Endothelial cell (in vitro differentiated cells): ENCODE data around the gene NR2F1-AS1. TPM values are rescaled to one million over a fixed set of nuclear protein-coding genes. Genes with fewer than 3 reads are reported as not detected.
"Not testable (repeated sequence)": the region's sequence is repeated elsewhere in the genome, so short reads cannot be mapped to it uniquely, and the experiment has no call there.

ENCODE experiments used
- DNase-seq: peaks from one replicate; pipeline ENCODE4 v3.0.0; 2021; ENCODE audit warnings: low spot score
- H3K27ac Mint-ChIP-seq: one replicate; pipeline ENCODE4 v1.8.0; 2021; ENCODE audit warnings: mixed read lengths, inconsistent platforms; ENCODE audit not compliant: unreplicated experiment
- H3K27me3 Mint-ChIP-seq: one replicate; pipeline ENCODE4 v1.8.0; 2021; ENCODE audit warnings: mild to moderate bottlenecking, moderate library complexity, mixed read lengths, inconsistent platforms; ENCODE audit not compliant: unreplicated experiment
- H3K36me3 Mint-ChIP-seq: one replicate; pipeline ENCODE4 v1.8.0; 2021; ENCODE audit warnings: mild to moderate bottlenecking, low read depth, mixed read lengths, inconsistent platforms; ENCODE audit not compliant: unreplicated experiment
- H3K4me1 Mint-ChIP-seq: one replicate; pipeline ENCODE4 v1.8.0; 2021; ENCODE audit warnings: mild to moderate bottlenecking, mixed read lengths, inconsistent platforms; ENCODE audit not compliant: unreplicated experiment
- H3K4me3 Mint-ChIP-seq: one replicate; pipeline ENCODE4 v1.8.0; 2021; ENCODE audit warnings: mild to moderate bottlenecking, mixed read lengths, inconsistent platforms; ENCODE audit not compliant: unreplicated experiment
- H3K9me3 Mint-ChIP-seq: one replicate; pipeline ENCODE4 v1.8.0; 2021; ENCODE audit warnings: mixed read lengths, inconsistent platforms; ENCODE audit not compliant: unreplicated experiment
- total RNA-seq: library from RNA; stranded (reverse); fragmentation: NEBNext Ultra II Directional; extraction: Animal tissue kit (Norgen Biotek cat#: 25700); gene quantifications from one replicate; pipeline ENCODE4 v1.2.1, GENCODE V29; 2021; ENCODE audit not compliant: unreplicated experiment
- TF ChIP-seq, protein P1 (sequence below): fragments of 200-600 bp; sonication (generic); IDR thresholded peaks from one replicate; pipeline ENCODE4 v1.5.0; 2021; ENCODE audit warnings: antibody characterized with exemption; ENCODE audit not compliant: unreplicated experiment

The NR2F1-AS1 gene
- total RNA-seq, 1 donor from 2014 or later, result 6.4 TPM

DNA sequence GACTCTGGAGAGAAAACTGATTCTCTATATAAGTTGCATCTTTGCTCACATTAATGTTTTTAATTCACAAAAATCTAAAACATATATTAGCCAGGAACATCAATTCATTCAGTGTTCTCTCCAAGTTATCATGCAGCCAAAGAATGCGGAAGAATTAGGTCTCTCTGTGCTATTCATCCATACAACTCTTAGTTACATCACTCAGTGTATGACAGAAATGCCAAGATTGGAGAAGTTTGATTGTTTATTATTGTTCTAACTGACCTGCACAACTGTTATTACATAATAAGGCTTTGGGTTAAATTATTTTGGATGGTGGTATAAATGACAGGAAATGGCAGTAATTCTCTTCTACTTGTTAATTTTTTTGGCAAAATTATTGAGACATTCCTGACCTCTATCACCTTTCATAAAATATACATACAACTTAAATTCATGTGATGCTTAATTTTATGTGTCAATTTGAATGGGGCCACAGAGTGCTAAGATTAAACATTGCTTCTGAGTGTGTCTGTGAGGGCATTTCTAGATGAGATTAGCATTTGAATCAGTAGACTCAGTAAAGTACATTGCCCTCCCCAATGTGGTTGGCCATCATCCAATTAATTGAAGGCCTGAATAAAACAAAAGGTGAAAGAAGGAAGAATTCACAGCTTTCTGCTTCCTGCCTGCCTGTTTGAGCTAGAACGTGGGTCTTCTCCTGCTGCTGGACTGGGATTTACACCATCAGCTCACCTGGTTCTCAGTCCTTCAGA is 70.2 kb downstream of the NR2F1-AS1 start:
- Mint-ChIP-seq H3K4me3 (no peak overlapping the region), H3K36me3 (no peaks in the 10 kb centered on the region), H3K27me3 (no peaks in the 10 kb centered on the region), H3K4me1 (no peaks in the 10 kb centered on the region), H3K27ac (no peak overlapping the region), H3K9me3 (no peaks in the 10 kb centered on the region)
- TF ChIP-seq, protein P1, sequence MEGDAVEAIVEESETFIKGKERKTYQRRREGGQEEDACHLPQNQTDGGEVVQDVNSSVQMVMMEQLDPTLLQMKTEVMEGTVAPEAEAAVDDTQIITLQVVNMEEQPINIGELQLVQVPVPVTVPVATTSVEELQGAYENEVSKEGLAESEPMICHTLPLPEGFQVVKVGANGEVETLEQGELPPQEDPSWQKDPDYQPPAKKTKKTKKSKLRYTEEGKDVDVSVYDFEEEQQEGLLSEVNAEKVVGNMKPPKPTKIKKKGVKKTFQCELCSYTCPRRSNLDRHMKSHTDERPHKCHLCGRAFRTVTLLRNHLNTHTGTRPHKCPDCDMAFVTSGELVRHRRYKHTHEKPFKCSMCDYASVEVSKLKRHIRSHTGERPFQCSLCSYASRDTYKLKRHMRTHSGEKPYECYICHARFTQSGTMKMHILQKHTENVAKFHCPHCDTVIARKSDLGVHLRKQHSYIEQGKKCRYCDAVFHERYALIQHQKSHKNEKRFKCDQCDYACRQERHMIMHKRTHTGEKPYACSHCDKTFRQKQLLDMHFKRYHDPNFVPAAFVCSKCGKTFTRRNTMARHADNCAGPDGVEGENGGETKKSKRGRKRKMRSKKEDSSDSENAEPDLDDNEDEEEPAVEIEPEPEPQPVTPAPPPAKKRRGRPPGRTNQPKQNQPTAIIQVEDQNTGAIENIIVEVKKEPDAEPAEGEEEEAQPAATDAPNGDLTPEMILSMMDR, result no peak
- no peak for DNase-seq

DNA sequence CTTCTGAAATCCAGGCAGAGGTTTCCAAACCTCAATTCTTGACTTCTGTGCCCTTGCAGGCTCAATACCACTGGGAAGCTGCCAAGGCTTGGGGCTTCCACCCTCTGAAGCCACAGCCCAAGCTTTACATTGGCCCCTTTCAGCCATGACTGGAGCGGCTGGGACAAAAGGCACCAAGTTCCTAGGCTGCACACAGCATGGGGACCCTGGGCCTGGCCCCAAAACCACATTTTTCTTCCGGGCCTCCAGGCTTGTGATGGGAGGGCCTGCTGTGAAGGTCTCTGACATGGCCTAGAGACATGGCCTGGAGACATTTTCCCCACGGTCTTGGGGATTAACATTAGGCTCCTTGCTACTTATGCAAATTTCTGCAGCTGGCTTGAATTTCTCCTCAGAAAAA is 75.5 kb downstream of the NR2F1-AS1 start:
- not testable (repeated sequence) for H3K27me3 Mint-ChIP-seq, H3K27ac Mint-ChIP-seq, H3K36me3 Mint-ChIP-seq, H3K4me1 Mint-ChIP-seq, DNase-seq, H3K9me3 Mint-ChIP-seq, H3K4me3 Mint-ChIP-seq

DNA sequence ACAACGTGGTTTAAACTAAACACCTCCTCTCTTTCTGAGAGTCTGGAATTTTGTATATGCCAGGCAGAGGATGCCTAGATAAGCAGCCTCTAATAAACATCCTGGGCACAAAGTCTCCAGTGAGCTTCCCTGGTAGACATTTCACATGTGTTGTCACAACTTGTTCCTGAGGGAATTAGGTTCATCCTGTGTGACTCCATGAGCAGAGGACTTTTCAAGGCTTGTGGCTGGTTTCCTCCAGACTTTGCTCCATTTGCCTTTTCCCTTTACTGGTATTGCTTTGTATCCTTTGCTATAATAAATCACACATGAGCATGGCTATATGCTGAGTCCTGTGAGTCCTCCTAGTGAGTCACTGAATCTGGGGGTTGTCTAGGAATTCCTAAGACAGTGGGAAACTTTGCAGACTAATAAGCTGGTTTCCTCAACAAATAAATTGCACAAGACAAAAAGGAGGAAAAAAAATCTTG is 77.4 kb downstream of the NR2F1-AS1 start:
- no peak for DNase-seq
- no peaks in the 10 kb centered on the region for H3K9me3 Mint-ChIP-seq
- H3K4me3 Mint-ChIP-seq, result no peak overlapping the region
- no peaks in the 10 kb centered on the region for H3K4me1 Mint-ChIP-seq
- TF ChIP-seq, protein P1, result no peak
- H3K36me3 Mint-ChIP-seq, result peaks cover 4% of the 10 kb centered on the region
- no peaks in the 10 kb centered on the region for H3K27me3 Mint-ChIP-seq
- peak overlapping the region; percentile 48 for H3K27ac Mint-ChIP-seq

DNA sequence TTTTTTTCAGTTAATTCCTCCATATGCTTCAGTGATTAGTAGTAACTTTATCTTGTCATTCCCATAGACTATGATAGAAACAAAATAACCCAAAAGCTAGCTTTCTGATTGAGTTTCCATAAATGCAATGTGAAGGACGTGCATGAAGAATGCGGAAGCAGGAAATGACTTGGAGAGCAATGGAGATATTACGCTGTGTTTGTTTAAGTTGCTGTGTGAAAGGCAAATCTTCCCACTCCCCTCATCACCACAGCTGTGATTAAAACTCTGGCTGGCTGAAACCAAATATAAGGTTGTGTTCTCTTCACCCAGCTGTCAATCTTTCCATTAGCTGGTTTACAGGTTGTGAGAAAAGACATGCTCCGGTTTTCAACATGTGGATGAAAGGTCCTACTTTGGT is 83.9 kb downstream of the NR2F1-AS1 start:
- TF ChIP-seq, protein P1, result no peak
- no peaks in the 10 kb centered on the region for H3K4me1 Mint-ChIP-seq
- H3K27ac Mint-ChIP-seq, result no peak overlapping the region
- H3K4me3 Mint-ChIP-seq, result no peak overlapping the region
- H3K27me3 Mint-ChIP-seq, result no peaks in the 10 kb centered on the region
- DNase-seq, result no peak
- no peaks in the 10 kb centered on the region for H3K9me3 Mint-ChIP-seq
- H3K36me3 Mint-ChIP-seq, result no peaks in the 10 kb centered on the region

DNA sequence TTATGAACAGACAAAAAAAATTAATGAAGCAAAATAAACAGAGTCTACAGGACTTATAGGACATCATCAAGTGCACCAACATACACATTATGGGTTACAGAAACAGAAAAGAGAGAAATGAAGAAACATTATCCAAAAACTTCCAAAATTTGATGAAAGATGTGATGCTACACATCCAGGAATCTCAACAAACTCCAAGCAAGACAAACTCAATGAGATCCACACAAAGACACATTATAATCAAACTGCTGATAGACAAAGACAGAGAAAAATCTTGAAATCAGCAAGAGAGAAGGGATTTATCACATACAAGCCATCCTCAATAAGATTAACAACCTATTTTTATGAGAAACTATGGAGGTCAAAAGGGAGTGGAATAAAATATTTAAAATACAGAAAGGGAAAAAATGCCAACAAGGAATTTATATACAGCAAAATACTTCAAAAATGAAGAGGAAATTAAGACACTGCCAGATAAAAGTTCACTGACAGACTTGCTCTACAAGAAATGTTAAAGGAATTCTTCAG is 101.0 kb downstream of the NR2F1-AS1 start:
- Mint-ChIP-seq H3K4me1 (no peaks in the 10 kb centered on the region), H3K36me3 (no peaks in the 10 kb centered on the region), H3K27me3 (no peaks in the 10 kb centered on the region), H3K9me3 (no peaks in the 10 kb centered on the region), H3K4me3 (no peak overlapping the region), H3K27ac (no peak overlapping the region)
- TF ChIP-seq, protein P1, result no peak
- DNase-seq, result no peak
